ENCODE data around the gene ATP6V1F.

The ATP6V1F gene

GRCh38 chr7:128884561-128885369 is 22.1 kb downstream of the ATP6V1F start:
- H3K4me3 ChIP-seq (ENCODE audit: low read depth, low read length): no peak overlapping the region
- in situ Hi-C loops (cut with HindIII; ENCODE audit: low sequenced_read_pairs): no loop called here
- DNase-seq (ENCODE audit: low read depth, low spot score): no peak
- no peak for TF ChIP-seq CTCF (IDR thresholded peaks at IDR 0.05; ENCODE audit: low read depth, low read length)

GRCh38 chr7:128885370-128886187 is 22.9 kb downstream of the ATP6V1F start:
- in situ Hi-C loops (cut with HindIII; ENCODE audit: low sequenced_read_pairs): no loop called here
- no peak for TF ChIP-seq CTCF (IDR thresholded peaks at IDR 0.05; ENCODE audit: low read depth, low read length)
- no peak overlapping the region for H3K4me3 ChIP-seq (ENCODE audit: low read depth, low read length)
- DNase-seq (ENCODE audit: low read depth, low spot score): no peak

- DNase-seq (ENCODE audit: low read depth, low spot score): no peak
- no peak for TF ChIP-seq CTCF (IDR thresholded peaks at IDR 0.05; ENCODE audit: low read depth, low read length)
- in situ Hi-C loops (cut with HindIII; ENCODE audit: low sequenced_read_pairs): no loop called here
- no peak overlapping the region for H3K4me3 ChIP-seq (ENCODE audit: low read depth, low read length)
These were observed 23.9 kb downstream of the ATP6V1F start for GRCh38 chr7:128886391-128887168.

- no peak for DNase-seq (ENCODE audit: low read depth, low spot score)
- in situ Hi-C loops (cut with HindIII; ENCODE audit: low sequenced_read_pairs): no loop called here
- no peak overlapping the region for H3K4me3 ChIP-seq (ENCODE audit: low read depth, low read length)
- no peak for TF ChIP-seq CTCF (IDR thresholded peaks at IDR 0.05; ENCODE audit: low read depth, low read length)
These were observed 24.7 kb downstream of the ATP6V1F start for GRCh38 chr7:128887169-128888038.

GRCh38 chr7:128888039-128888755 is 25.5 kb downstream of the ATP6V1F start:
- in situ Hi-C loops (cut with HindIII; ENCODE audit: low sequenced_read_pairs): no loop called here
- no peak overlapping the region for H3K4me3 ChIP-seq (ENCODE audit: low read depth, low read length)
- DNase-seq (ENCODE audit: low read depth, low spot score): no peak
- no peak for TF ChIP-seq CTCF (IDR thresholded peaks at IDR 0.05; ENCODE audit: low read depth, low read length)
